ENCODE measurements around the gene RUNX2.
A peak's percentile ranks its signal among the peaks of the same experiment; 100 is the strongest.

- TF ChIP-seq, protein P1, sequence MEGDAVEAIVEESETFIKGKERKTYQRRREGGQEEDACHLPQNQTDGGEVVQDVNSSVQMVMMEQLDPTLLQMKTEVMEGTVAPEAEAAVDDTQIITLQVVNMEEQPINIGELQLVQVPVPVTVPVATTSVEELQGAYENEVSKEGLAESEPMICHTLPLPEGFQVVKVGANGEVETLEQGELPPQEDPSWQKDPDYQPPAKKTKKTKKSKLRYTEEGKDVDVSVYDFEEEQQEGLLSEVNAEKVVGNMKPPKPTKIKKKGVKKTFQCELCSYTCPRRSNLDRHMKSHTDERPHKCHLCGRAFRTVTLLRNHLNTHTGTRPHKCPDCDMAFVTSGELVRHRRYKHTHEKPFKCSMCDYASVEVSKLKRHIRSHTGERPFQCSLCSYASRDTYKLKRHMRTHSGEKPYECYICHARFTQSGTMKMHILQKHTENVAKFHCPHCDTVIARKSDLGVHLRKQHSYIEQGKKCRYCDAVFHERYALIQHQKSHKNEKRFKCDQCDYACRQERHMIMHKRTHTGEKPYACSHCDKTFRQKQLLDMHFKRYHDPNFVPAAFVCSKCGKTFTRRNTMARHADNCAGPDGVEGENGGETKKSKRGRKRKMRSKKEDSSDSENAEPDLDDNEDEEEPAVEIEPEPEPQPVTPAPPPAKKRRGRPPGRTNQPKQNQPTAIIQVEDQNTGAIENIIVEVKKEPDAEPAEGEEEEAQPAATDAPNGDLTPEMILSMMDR (conservative IDR thresholded peaks at IDR 0.05) = peak; percentile 61
- no peak for TF ChIP-seq ZFX (IDR thresholded peaks at IDR 0.05)
Observed at GRCh38 chr6:45500924-45501816, 173.0 kb downstream of the RUNX2 start.

Measured in C4-2B (cell line).